HG03378 (cell line): ENCODE measurements around the gene SLC15A5.

Source experiments
- ATAC-seq: cut with Tn5 transposase; IDR thresholded peaks from one replicate; pipeline ENCODE4 v1.9.1; 2021; ENCODE audit warnings: mild to moderate bottlenecking, moderate library complexity; ENCODE audit not compliant: unreplicated experiment

The SLC15A5 gene

GRCh38 chr12:16277585-16277984 lies at the start of gene SLC15A5:
SLC15A5 (minus strand) TSS chr12:16277685; CDS start chr12:16277685, 0 bp downstream.
- ATAC-seq, result no peak

GRCh38 chr12:16325426-16325825 lies 47.9 kb upstream of the SLC15A5 start:
- no peak for ATAC-seq

GRCh38 chr12:16324772-16325171 lies 47.3 kb upstream of the SLC15A5 start:
- no peak for ATAC-seq

- ATAC-seq, result no peak
Observed at GRCh38 chr12:16324272-16324671, 46.8 kb upstream of the SLC15A5 start.

- no peak for ATAC-seq
Observed at GRCh38 chr12:16323638-16324037, 46.2 kb upstream of the SLC15A5 start.

- ATAC-seq, result no peak
Observed at GRCh38 chr12:16323010-16323409, 45.5 kb upstream of the SLC15A5 start.

GRCh38 chr12:16310934-16311333 lies 33.4 kb upstream of the SLC15A5 start:
- no peak for ATAC-seq

- ATAC-seq, result no peak
Observed at GRCh38 chr12:16307856-16308475, 30.5 kb upstream of the SLC15A5 start.

GRCh38 chr12:16303939-16304338 lies 26.5 kb upstream of the SLC15A5 start:
- no peak for ATAC-seq

- no peak for ATAC-seq
Observed at GRCh38 chr12:16300736-16301135, 23.3 kb upstream of the SLC15A5 start.

GRCh38 chr12:16300122-16300521 lies 22.6 kb upstream of the SLC15A5 start:
- no peak for ATAC-seq

- no peak for ATAC-seq
Observed at GRCh38 chr12:16299403-16299802, 21.9 kb upstream of the SLC15A5 start.

- no peak for ATAC-seq
Observed at GRCh38 chr12:16297521-16297920, 20.0 kb upstream of the SLC15A5 start.

- no peak for ATAC-seq
Observed at GRCh38 chr12:16294376-16294956, 17.0 kb upstream of the SLC15A5 start.

GRCh38 chr12:16291032-16291431 lies 13.5 kb upstream of the SLC15A5 start:
- ATAC-seq, result no peak

- no peak for ATAC-seq
Observed at GRCh38 chr12:16285586-16285985, 8.1 kb upstream of the SLC15A5 start.

GRCh38 chr12:16282978-16283377 lies 5.5 kb upstream of the SLC15A5 start:
- ATAC-seq, result no peak

GRCh38 chr12:16282081-16282480 lies 4.6 kb upstream of the SLC15A5 start:
- no peak for ATAC-seq

GRCh38 chr12:16281157-16281556 lies 3.7 kb upstream of the SLC15A5 start:
- no peak for ATAC-seq

GRCh38 chr12:16272222-16272621 lies 5.3 kb downstream of the SLC15A5 start:
- no peak for ATAC-seq

GRCh38 chr12:16271062-16271461 lies 6.4 kb downstream of the SLC15A5 start:
- ATAC-seq, result no peak

GRCh38 chr12:16269946-16270345 lies 7.5 kb downstream of the SLC15A5 start:
- no peak for ATAC-seq

GRCh38 chr12:16266085-16266484 lies 11.4 kb downstream of the SLC15A5 start:
- ATAC-seq, result no peak
